HCT116 (cell line): ENCODE data around the gene ADCY1. TPM values are rescaled to one million over a fixed set of nuclear protein-coding genes. Genes with fewer than 3 reads are reported as not detected.
"Not testable (repeated sequence)": the region's sequence is repeated elsewhere in the genome, so short reads cannot be mapped to it uniquely, and the experiment has no call there.

Source experiments
- ATAC-seq: fragments of 200-7000 bp; cut with Tn5 transposase; 2 replicates; pipeline ENCODE4 v1.9.1; 2020; ENCODE audit warnings: mild to moderate bottlenecking, moderate library complexity
- BruUV-seq: library from RNA; stranded (reverse); fragments of 400-500 nt; replicated peaks from 2 replicates; lab custom pipeline; 2021; lab: Mats Ljungman, UMichigan
- CTCF ChIA-PET: fragments of 300-600 bp; sonication (Branson Sonifier 250); formaldehyde crosslinking; loops from one replicate; lab custom pipeline; 2021; ENCODE audit warnings: antibody characterized with exemption; lab: Charles Lee
- POLR2A ChIA-PET: fragments of 300-600, 350-600 bp; sonication (Branson Sonifier 250); formaldehyde crosslinking; loops from one replicate; lab custom pipeline; 2021; ENCODE audit warnings: antibody characterized with exemption; lab: Charles Lee
- RAD21 ChIA-PET, 2 experiments: fragments of 300-600 bp; sonication (Branson Sonifier 250); formaldehyde crosslinking; loops; one replicate each; lab custom pipeline; 2023; ENCODE audit warnings: low total read pairs in 2 of 2; ENCODE audit not compliant: uncharacterized antibody in 2 of 2, unreplicated experiment in 2 of 2, low non-redundant PET in 1 of 2; lab: Charles Lee
- DNase-seq: peaks from one replicate; pipeline ENCODE4 v3.0.0-alpha.2; 2010; ENCODE audit warnings: low read depth, low spot score
- H2AFZ ChIP-seq: fragments of 200-600 bp; shearing (Covaris generic), sonication (generic); 2 replicates; pipeline ENCODE4 v1.6.1; 2017; ENCODE audit warnings: low read depth, mixed run types, mixed read lengths, antibody characterized with exemption, low read length; ENCODE audit not compliant: poor library complexity, severe bottlenecking
- H3K27ac ChIP-seq: 2 replicates; pipeline ENCODE4 v1.5.1; 2012; ENCODE audit warnings: low read depth, low read length
- H3K27me3 ChIP-seq: fragments of 200-600 bp; sonication (generic); 2 replicates; pipeline ENCODE4 v1.6.1; 2016; ENCODE audit warnings: mixed run types, low read length, mixed read lengths; ENCODE audit not compliant: insufficient read depth
- H3K36me3 ChIP-seq, 2 experiments: fragments of 200-500 bp in 1 of 2; fragments of 200-600 bp in 1 of 2; sonication (Bioruptor generic) in 1 of 2; sonication (generic) in 1 of 2; 2 replicates each; pipeline versions ENCODE4 v1.5.1 to v1.6.1; 2014 to 2016; ENCODE audit warnings: low read length in 2 of 2, inconsistent platforms in 1 of 2, mixed read lengths in 1 of 2, mixed run types in 1 of 2; ENCODE audit not compliant: insufficient read depth in 2 of 2, control insufficient read depth in 1 of 2
- H3K4me1 ChIP-seq, 2 experiments: fragments of 200-600 bp in 1 of 2; sonication (generic) in 1 of 2; 2 replicates each; pipeline versions ENCODE4 v1.5.1 to v1.6.1; 2012 to 2017; ENCODE audit warnings: low read length in 2 of 2, inconsistent platforms in 1 of 2, mild to moderate bottlenecking in 1 of 2, mixed read lengths in 1 of 2, mixed run types in 1 of 2, moderate library complexity in 1 of 2; ENCODE audit not compliant: insufficient read depth in 2 of 2, control insufficient read depth in 1 of 2
- H3K4me2 ChIP-seq: fragments of 200-600 bp; sonication (generic); 2 replicates; pipeline ENCODE4 v1.6.1; 2017; ENCODE audit warnings: mixed run types, low read length, mixed read lengths
- H3K4me3 ChIP-seq, 2 experiments: fragments of 200-600 bp in 1 of 2; sonication (generic) in 1 of 2; replicated peaks in 1 of 2; 2 replicates each; pipeline ENCODE4 v1.5.1; 2011 to 2016; ENCODE audit warnings: low read length in 2 of 2, control low read depth in 1 of 2, low read depth in 1 of 2, mild to moderate bottlenecking in 1 of 2, mixed read lengths in 1 of 2, mixed run types in 1 of 2
- H3K79me2 ChIP-seq: fragments of 200-600 bp; sonication (generic); 2 replicates; pipeline ENCODE4 v1.6.1; 2017; ENCODE audit warnings: mild to moderate bottlenecking, mixed run types, low read length, moderate library complexity, mixed read lengths; ENCODE audit not compliant: insufficient read depth
- H3K9ac ChIP-seq: fragments of 200-600 bp; sonication (generic); 2 replicates; pipeline ENCODE4 v1.6.1; 2016; ENCODE audit warnings: low read length, mixed read lengths
- H3K9me2 ChIP-seq: fragments of 200-600 bp; sonication (generic), shearing (Covaris generic); 2 replicates; pipeline ENCODE4 v1.6.1; 2017; ENCODE audit warnings: mixed run types, mild to moderate bottlenecking, moderate library complexity; ENCODE audit not compliant: insufficient read depth
- H3K9me3 ChIP-seq, 2 experiments: fragments of 200-500 bp in 1 of 2; fragments of 200-600 bp in 1 of 2; sonication (Bioruptor generic) in 1 of 2; sonication (generic) in 1 of 2; 2 replicates each; pipeline ENCODE4 v1.6.1; 2014 to 2017; ENCODE audit warnings: low read length in 2 of 2, mixed read lengths in 2 of 2, inconsistent platforms in 1 of 2, low read depth in 1 of 2, mild to moderate bottlenecking in 1 of 2, mixed run types in 1 of 2, moderate library complexity in 1 of 2; ENCODE audit not compliant: control insufficient read depth in 1 of 2, insufficient read depth in 1 of 2
- H4K20me1 ChIP-seq: fragments of 200-600 bp; sonication (generic), shearing (Covaris generic); 2 replicates; pipeline ENCODE4 v1.6.1; 2017; ENCODE audit warnings: mixed run types, mild to moderate bottlenecking, moderate library complexity; ENCODE audit not compliant: insufficient read depth
- CTCF ChIP-seq, 3 experiments: fragments of 200-600 bp in 1 of 3; sonication (generic) in 1 of 3; IDR thresholded peaks in 2 of 3; conservative IDR thresholded peaks in 1 of 3; 2 replicates each; pipeline ENCODE4 v1.5.1; 2012 to 2017; ENCODE audit warnings: low read depth in 2 of 3, low read length in 2 of 3, antibody characterized with exemption in 1 of 3, borderline replicate concordance in 1 of 3, control low read depth in 1 of 3, mild to moderate bottlenecking in 1 of 3, mixed read lengths in 1 of 3, mixed run types in 1 of 3, moderate library complexity in 1 of 3; ENCODE audit not compliant: insufficient read depth in 1 of 3
- RAD21 ChIP-seq: IDR thresholded peaks from 2 replicates; pipeline ENCODE4 v1.6.1; 2012; ENCODE audit warnings: low read depth, mild to moderate bottlenecking
- intact Hi-C: fragments of 100-400 bp; cut with micrococcal nuclease; formaldehyde crosslinking; loops from 2 replicates; pipeline ENCODE4 v1.10.0; 2022
- total RNA-seq: library from RNA; stranded (reverse); gene quantifications from one replicate; pipeline ENCODE4 v1.2.1, GENCODE V29; 2021; ENCODE audit not compliant: unreplicated experiment

ADCY1 gene
- total RNA-seq, 1 experiment from 2014 or later = 0.05 TPM

- DNase-seq, H3K9me2 ChIP-seq, H3K9me3 ChIP-seq, H3K9ac ChIP-seq, H3K4me3 ChIP-seq, BruUV-seq, H2AFZ ChIP-seq, H3K4me2 ChIP-seq, POLR2A ChIA-PET, RAD21 ChIA-PET, CTCF ChIA-PET, ATAC-seq, H3K4me1 ChIP-seq, H3K27me3 ChIP-seq, H3K27ac ChIP-seq, H4K20me1 ChIP-seq, H3K36me3 ChIP-seq: not testable (repeated sequence)
- H3K79me2 ChIP-seq = peaks cover 12% of the 10 kb centered on the region
- intact Hi-C loops = loop anchor here (10.0 kb wide), 1 partner anchor 98 kb away; no protein-coding TSS in a partner anchor
Measured at GRCh38 chr7:45756333-45756732, 182.2 kb downstream of the ADCY1 start.

GRCh38 chr7:45756757-45757156 lies 182.6 kb downstream of the ADCY1 start:
- H3K4me3 ChIP-seq, H3K36me3 ChIP-seq, H3K9ac ChIP-seq, POLR2A ChIA-PET, DNase-seq, H3K4me2 ChIP-seq, BruUV-seq, H2AFZ ChIP-seq, H3K9me3 ChIP-seq, RAD21 ChIA-PET, H3K27me3 ChIP-seq, CTCF ChIA-PET, ATAC-seq, H3K4me1 ChIP-seq, H3K27ac ChIP-seq, H3K9me2 ChIP-seq, H4K20me1 ChIP-seq: not testable (repeated sequence)
- peaks cover 16% of the 10 kb centered on the region for H3K79me2 ChIP-seq
- TF ChIP-seq RAD21 (peak; percentile 23), CTCF (IDR thresholded peaks at IDR 0.05 in 2 of 3, conservative IDR thresholded peaks at IDR 0.05 in 1 of 3; ENCODE audit: borderline replicate concordance in 1 of 3, insufficient read depth in 1 of 3, low read depth in 2 of 3, low read length in 2 of 3) (peak in 1 of 3 experiments; percentile 17; a peak in 2 of 6 replicates)
- intact Hi-C loops = loop anchor here (10.0 kb wide), 1 partner anchor 98 kb away; no protein-coding TSS in a partner anchor

GRCh38 chr7:45759464-45759863 lies 185.3 kb downstream of the ADCY1 start:
- H3K4me3 ChIP-seq, H3K4me1 ChIP-seq, BruUV-seq, POLR2A ChIA-PET, H3K9me3 ChIP-seq, H2AFZ ChIP-seq, H3K9me2 ChIP-seq, RAD21 ChIA-PET, H3K4me2 ChIP-seq, H3K27me3 ChIP-seq, H3K27ac ChIP-seq, DNase-seq, H3K36me3 ChIP-seq, ATAC-seq, H4K20me1 ChIP-seq, H3K9ac ChIP-seq, CTCF ChIA-PET: not testable (repeated sequence)
- peaks cover 27% of the 10 kb centered on the region for H3K79me2 ChIP-seq
- intact Hi-C loops = loop anchor here (10.0 kb wide), 1 partner anchor 95 kb away; no protein-coding TSS in a partner anchor

GRCh38 chr7:45761545-45762205 lies 187.5 kb downstream of the ADCY1 start:
- H3K9me2 ChIP-seq, H3K4me2 ChIP-seq, DNase-seq, POLR2A ChIA-PET, H3K27me3 ChIP-seq, H3K36me3 ChIP-seq, H3K27ac ChIP-seq, H3K9me3 ChIP-seq, RAD21 ChIA-PET, BruUV-seq, ATAC-seq, CTCF ChIA-PET, H3K9ac ChIP-seq, H3K4me3 ChIP-seq, H3K4me1 ChIP-seq, intact Hi-C loops, H2AFZ ChIP-seq, H4K20me1 ChIP-seq: not testable (repeated sequence)
- peaks cover 25% of the 10 kb centered on the region for H3K79me2 ChIP-seq
